ENCODE data around the gene RTRAF. TPM values are rescaled to one million over a fixed set of nuclear protein-coding genes. Genes with fewer than 3 reads are reported as not detected.

Gene RTRAF
- total RNA-seq, 1 experiment from 2014 or later = 72.9 TPM

DNA sequence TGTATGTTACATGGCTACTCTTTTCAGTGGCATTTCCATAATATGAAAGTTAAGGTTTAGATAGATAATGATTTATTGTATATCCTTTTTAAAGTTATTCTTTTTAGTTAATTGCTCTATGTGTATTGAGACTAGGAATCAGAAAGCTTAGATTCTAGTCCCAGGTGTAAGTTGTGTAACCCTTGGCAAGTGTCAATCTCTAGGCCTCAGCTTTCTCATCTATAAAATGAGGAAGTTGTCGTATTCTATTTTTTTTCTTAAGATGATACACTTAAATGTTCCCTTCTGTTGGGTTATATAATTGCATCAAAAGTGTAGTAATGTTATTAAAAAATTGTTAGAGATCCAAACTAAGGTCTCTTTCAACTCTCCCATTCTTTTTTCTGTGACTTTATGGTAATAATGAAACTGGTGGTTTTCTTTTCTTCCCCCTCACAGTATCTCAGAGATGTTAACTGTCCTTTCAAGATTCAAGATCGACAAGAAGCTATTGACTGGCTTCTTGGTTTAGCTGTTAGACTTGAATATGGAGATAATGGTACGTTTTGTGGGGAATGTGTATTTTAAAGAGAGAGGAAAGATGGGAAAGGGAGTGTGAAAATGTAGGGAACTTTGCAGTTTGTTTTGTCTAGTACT is 4.1 kb downstream of the RTRAF start:
- no peak for DNase-seq (ENCODE audit: low spot score)

DNA sequence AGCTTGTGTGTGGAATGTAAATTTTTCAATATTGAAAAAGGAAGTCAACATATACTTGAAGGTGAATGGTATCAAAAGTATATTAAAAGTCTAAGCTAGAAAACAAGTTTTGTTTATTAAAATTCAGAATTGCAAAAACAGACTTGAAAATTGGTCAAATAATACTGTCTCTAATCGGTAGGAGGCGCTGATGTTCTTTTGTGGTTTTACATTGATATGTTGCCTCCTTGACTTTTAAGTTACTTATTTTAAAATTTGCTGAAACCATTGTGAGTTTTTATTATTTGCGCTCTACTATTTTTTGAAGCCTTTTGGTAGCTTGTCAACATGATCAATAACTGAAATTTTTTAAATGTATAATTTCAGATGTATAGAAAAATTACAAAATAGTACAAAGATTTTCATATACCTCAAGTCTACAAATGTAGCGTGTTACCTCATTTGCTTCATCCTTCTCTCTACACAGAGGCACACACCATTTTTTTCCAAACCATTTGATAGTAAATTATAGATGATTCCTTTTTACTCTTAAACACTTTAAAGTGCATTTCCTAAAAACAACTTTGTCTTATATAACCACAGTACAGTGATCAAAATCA is 6.9 kb downstream of the RTRAF start:
- peak; percentile 25 for DNase-seq (ENCODE audit: low spot score)

DNA sequence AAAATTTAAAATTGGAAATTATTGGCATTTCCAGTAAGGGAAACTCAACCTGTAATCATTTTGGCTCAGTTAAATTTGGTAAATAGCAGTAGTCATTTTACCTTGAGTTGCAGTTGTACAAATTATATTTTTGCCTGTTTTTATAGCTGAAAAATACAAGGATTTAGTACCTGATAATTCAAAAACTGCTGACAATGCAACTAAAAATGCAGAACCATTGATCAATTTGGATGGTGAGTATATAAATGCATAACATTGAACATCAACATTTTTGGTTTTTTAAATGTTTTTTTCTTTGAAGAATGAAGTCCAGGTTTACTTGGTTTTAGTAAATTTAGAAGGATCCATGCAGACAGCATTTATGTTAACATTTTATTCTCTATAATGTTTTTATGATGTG is 9.0 kb downstream of the RTRAF start:
- DNase-seq (ENCODE audit: low spot score) = no peak

DNA sequence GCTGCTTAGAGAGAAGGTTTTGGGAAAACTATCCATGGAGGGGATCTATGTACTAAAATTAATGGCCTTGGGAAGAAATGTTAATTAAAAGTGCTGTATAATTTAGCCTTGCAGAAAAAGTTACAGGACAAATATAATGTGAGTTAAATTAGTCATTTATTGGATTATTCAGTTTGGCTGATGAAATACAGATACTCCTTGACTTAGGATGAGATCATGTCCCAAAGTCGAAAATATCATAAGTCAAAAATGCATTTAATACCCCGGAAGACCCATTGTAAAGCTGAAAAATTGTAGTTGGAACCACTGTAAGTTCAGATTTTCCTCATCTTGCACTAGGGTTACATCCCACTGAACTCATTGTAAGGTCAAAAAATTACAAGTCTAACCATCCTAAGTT is 9.7 kb downstream of the RTRAF start:
- no peak for DNase-seq (ENCODE audit: low spot score)

DNA sequence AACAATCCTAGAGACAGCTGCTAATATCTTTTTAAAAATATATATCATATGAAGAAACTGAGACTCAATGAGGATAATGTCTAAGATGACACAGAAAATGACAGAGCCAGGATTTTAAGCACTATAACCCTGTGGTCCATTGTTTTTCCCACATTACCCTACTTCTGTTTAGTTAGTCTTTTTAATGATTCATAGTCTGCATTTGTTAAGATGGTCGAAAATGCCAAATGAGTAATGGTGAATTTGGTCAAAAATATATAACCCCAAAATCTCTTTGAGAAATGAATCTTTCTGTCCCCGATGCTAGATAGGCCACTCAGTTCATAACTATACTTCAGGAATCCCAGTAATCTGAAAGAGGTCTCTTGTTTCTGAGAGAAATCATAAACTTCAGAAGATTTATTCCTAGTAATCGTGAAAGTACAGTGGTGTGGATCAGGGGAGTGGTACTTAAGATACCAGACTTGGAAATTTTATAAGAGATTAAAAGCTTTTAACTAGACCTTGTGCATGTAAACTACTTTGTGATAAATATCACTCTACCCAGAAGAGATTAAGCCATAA is 10.8 kb downstream of the RTRAF start:
- no peak for DNase-seq (ENCODE audit: low spot score)

DNA sequence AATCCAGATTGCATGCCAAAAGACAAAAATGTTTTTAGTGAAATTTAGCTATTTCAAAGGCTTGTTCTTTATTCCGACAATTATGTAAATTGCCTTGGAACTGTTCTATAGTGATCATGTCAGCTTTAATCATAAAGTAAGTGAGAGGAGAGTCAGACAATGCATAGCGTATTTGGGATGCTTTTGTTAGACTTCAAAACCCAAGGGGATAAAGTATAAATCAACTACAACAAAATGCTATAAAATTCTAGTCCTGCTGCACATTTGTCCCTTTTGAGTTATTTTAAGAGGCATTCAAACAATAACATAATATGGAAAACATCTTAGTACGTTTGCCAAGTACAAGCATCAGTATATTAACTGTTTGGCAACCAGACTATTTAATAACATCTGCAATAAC is 11.3 kb downstream of the RTRAF start:
- no peak for DNase-seq (ENCODE audit: low spot score)

DNA sequence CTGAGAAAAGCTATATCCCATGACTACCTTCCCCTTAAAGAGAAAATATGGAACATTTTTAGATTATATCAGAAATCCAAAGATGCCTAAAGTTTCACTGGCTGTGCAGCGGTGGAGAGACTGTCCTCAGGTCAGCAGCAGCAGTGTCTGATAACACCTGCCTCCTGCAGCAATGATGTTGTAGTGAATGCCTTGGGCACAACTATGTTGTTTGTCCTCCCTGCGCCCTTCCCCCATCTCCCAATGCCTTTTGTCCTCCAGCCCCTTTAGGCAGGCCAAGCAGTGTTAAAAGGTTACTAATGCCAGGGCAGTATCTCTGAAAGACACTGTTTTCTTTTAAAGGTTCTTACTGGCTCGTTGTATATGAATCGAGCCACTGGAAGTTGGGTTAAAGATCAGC is 13.2 kb downstream of the RTRAF start:
- no peak for DNase-seq (ENCODE audit: low spot score)

DNA sequence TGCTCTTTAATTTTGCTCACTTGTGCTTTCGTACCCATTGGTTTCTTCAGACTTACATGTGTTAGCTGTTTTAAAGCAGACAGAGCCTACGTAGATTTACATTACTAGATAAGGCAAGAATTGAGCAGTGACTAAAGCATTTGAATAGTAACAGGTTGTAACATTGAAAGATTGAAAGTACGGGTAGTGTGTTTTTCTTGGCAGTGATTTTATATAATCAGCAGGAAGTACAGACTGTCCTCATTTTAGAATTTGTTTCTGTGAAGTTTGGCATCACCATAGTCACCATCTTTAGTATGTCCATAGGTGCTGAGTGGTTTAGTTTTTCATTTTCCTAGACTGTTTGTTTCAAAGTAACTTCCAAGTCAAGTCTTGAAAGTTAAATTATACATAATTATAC is 14.0 kb downstream of the RTRAF start:
- no peak for DNase-seq (ENCODE audit: low spot score)

DNA sequence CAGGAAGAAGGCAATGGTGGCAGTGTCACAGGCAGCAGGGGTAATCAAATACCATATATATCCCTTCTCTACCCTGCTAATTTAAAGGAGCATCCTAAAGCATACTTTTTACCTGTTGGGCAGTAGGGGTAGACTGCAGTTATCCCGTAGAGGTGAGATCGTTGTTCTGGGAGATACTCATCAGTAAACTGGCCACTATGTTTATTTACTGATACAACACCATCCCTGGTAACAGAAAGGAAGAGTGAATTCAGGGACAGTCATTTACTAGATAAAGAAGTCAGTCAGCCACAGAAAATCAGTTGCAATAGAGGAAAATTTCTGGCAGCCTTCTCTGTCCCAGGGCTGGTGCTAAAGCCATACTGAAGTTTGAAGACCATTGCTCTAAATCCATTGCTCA is 16.3 kb downstream of the RTRAF start:
- no peak for DNase-seq (ENCODE audit: low spot score)

DNA sequence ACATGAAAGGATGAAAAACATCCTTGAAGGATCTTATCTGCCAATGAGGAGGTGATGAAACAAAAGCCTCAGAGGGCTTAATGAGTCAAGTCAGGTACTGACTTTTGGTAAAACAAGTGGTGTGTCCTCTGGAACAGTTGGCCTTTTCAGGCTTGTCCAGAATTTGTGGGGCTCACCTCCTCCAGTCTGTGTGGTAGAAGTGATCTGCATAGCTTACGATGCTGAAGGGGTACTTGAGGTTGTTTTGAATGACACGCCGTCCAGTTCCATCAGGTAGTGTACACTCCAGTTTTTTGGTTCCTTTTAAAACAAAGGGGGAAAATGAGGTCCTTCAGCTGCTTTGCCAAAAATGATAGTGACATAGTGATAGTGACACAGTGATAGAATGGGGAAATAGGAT is 17.0 kb downstream of the RTRAF start:
- no peak for DNase-seq (ENCODE audit: low spot score)

DNA sequence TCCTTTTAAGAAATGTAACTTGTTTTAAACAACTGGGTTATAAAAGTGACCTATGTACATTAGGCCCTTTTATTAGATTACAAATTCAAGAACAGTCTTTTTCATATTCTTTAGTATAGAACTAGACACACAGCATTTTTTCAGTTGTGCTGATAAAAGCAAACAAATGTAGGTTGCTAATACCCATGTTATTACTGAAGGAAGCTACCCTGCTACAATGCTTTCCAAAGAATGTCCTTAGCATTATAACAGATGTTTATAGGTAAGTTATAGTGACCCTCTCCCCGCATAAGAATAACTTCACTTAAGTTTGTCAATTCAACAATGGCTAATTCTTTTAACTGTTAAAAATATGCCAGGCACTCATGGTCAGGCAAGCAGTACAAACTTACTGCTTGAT is 17.9 kb downstream of the RTRAF start:
- no peak for DNase-seq (ENCODE audit: low spot score)

DNA sequence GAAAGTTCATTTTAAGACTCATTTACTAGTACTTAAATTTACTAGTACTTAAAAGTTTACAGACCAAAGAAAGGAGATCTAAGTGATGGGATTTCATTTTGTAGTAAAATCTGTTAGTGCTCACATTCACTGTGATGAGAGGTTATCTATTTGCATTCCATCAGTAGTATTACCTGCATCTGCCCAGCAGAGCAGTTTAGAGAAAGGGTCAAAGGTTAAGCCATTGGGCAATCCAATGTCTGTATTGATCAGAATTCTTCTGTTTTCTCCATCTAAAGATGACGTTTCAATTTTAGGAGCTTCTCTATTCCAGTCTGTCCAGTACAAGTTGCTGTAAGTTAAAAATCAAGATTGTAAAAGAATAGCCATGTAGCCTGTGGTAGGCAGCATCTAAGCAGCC is 18.3 kb downstream of the RTRAF start:
- no peak for DNase-seq (ENCODE audit: low spot score)

DNA sequence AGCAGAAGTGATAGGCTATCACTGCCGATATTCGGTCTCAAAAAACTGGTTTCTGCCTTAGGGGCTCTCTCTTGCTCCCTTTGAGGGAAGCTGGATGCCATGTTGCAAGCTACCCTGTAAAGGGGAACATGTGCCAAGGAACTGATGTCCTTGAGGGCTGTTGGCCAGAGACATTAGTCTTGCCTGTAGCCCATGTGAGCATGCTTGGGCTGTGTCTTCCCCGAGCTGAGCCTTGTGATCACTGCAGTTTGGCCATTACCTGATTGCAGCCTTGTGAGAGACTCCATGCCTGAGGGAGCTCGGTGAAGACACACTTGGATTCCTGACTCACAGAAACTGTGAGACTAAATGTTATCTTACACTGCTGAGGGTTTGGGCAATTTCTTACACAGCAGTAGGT is 18.8 kb downstream of the RTRAF start:
- no peak for DNase-seq (ENCODE audit: low spot score)

DNA sequence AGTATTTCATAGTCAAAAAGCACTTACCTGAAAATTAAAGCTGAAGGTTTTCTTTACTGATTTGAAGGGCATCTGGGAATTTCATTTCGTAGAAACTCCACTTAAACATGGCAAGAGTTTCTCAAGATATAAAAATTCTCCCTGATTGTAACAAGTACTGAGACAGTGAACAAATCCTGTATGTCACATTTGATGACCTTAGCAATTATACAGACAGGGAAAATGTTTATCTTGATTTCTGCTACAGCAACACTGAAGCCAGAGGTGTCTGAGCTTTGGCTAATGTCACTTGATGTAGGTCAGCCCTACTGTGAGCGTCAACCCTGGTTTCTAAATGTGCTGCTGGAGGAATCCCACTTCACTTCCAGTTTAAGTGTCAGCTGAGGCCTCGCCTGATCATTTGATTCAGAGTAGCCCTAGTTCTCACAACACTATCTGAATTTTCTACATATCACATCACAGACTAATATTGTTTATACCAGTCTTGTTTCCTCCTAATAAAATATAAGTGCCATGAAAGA is 20.9 kb downstream of the RTRAF start:
- no peak for DNase-seq (ENCODE audit: low spot score)

DNA sequence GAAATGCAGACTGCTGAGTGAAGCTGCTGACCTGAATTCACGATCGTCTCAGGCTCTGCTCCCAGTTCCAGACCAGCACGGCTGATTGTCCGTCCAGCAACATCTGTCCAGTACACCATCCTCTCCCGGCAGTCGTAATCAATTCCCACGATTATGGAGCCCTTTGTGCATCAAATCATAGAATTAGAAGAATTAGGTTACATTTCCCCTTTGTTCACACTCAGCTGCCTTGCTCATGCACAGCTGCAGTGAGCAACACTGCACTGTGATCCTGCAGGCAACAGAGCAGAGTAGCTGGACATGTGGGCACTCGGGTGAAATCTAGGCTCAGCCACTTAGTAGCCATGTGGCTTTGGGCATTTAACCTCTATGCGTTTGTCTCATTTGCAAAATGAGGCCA is 22.2 kb downstream of the RTRAF start:
- no peak for DNase-seq (ENCODE audit: low spot score)

DNA sequence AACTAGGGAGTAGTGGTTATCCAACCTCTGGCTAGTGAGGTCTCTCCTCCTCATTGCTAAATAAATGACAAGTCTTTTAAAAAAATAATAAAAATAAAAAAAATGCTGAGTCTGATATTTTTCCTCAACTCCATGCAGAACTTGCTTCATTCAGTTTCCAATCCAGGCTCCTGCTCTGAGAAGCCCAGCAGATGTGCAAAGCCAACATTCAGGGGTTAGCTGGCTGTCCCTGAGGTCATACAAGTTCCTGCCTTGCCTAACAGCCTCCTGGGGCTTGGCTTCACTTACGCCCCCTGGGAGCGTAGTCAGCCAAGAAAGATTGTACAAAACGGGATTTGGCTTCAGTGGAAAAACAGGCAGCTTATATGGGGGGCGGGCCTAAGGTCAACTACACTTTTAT is 23.3 kb downstream of the RTRAF start:
- no peak for DNase-seq (ENCODE audit: low spot score)

DNA sequence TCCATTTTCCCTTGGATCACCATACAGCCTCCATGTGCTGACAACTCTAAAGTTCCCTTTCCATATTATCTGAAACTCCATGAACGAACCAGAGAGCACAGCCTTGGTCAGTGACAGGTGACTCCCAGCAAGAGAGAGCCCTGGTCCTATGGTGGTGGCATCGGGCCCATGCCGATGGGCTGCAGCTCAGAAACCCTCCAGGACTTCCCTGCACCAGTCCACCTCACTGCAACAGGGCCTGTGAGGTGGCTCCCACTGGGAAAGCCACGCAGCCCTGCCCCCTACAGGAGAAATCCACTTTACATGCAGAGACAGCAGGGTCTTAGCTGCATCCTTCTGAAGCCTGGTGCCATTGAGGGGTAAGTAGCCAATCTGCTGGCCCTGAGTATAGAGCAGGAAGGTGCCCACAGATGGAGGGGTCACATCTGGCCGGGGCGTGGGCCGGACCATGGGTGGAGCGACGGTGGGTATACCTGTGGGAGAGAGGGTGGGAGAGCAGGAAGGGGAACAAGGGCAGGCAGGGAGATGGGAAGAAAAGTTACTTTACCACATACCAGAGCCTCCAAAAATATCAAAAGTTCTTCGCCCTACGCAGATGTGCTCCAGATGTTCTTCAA is 24.7 kb downstream of the RTRAF start:
- DNase-seq (ENCODE audit: low spot score) = no peak

DNA sequence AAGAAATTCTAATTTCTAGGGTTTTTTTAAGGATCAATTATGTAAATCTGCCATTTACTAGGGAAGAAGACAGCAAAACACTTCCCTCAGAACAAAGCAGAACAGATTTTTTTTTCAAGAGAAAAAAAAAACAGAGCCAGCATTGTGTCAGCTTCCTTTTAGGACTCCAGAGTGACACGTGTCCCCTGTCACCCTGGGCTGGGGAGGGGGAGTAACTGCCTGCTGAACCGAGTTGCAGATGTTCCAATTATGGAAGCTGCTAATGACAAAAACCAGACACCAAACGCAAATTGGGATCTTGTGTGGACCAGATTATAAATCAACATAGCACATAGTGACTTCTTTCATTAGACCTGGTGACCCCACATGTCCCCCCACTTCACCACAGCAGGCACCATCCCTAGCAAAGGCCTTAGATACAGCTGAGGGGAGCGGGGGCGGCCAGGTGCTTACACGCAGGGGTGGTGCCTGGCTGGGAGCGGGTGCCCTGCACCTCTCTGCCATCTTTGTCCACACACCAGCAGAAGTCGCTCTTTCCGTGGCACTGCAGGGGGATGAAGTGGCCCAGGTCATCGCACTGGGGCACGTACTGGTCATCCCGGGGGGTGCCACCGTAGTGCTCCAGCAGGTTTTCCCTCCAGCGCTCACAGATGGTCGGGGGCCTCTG is 25.4 kb downstream of the RTRAF start:
- DNase-seq (ENCODE audit: low spot score) = no peak

DNA sequence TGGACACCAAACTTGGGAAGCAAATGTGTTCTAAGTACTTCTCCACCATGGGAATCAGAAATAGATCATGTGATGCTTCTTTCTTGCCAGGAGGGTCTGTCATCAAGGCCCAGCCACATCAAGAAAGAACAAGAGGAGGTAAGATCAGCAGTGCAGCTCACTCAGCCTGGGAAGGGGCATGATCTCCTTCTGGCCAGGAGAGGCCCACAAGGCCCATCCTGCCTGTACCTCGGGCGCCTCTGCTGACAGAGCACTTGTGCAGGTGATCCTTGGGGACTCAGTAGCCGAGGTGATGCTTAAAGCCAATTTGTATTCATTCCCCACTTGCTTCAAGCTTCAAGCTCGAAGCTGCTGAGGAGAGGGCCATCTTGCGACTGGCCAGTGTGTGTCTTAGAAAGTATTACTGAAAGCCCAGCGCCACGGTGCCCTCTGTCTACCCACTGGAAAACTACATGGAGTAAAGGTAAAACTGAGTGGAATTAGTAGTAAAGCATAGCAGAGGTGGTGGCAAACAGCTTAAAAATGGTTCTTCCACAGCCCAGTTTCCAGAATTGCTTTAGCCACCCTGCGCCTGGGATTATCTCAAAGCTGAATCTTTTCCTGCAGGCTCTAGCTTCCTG is 26.2 kb downstream of the RTRAF start:
- peak; percentile 16 for DNase-seq (ENCODE audit: low spot score)

DNA sequence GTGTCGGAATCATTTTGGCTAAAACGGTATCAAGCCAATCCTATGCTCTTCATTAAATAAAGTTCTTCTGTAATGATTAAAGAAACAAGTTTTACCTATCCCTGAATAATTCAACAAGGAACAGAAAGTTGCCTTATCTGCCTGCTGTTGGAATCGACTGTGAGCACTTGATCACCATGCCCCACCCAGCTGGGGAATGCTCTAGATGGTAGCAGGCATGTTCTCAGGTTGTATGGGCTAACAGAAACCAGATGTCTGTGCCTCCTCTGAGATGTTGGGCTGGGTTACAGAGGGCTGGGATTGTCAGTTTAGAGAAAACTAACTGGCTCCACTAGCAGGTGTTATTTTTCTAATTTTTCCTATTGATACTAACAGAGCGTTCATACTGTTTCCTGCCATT is 28.9 kb downstream of the RTRAF start:
- peak; percentile 31 for DNase-seq (ENCODE audit: low spot score)

DNA sequence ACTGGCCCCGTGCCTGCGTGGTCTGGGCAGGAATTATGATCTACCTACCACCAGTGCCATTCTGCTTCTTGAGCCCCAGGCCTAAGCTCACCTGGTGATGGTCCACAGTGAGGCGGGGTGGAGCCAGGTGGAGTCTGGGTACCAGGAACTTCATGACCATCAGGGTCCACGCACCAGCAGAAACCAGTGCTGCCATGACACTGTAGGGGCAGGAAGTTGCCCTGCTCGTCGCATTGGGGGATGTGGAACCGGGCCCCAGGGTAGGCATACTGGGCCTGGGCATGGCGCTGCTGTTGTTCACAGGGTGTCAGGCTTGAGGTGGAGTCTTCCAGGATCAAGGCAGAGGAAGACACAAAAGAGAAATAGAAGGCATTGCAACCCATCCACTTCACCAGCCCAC is 29.6 kb downstream of the RTRAF start:
- DNase-seq (ENCODE audit: low spot score) = no peak

DNA sequence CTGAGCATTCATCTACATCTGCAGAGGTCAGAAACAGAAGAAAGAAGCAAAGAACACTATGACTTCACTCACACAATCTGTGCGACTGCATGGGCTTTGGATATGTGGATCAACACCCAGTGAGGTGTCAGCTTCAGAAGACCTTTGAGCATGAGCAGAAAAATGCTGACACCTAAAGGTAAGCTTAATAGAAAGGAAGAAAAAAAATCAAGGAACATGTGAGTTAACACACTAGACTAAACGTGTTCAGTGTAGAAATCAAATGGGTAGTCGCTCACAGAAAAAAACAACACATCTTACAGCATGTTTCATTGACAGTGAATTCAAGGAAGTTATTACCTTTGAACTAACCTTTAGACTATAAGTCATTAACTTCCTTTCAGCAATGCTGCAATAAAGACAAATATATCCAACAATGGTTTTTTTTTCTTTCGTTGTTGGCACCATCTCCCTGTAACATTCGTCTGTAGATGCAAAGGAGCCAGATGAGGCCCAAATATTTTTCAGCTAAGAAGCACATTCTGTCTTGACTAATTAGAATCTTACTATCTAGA is 30.9 kb downstream of the RTRAF start:
- peak; percentile 5 for DNase-seq (ENCODE audit: low spot score)

Measured in HT-29 (cell line).